NCI-H1092 (cell line): ENCODE results near the gene SMYD3.

Source experiments
- DNase-seq: peaks from one replicate; lab custom pipeline; 2025; lab: John Stamatoyannopoulos, UW

SMYD3 gene

GRCh38 chr1:245870698-245871097, 636.4 kb downstream of the SMYD3 start:
- DNase-seq, result no peak

DNA sequence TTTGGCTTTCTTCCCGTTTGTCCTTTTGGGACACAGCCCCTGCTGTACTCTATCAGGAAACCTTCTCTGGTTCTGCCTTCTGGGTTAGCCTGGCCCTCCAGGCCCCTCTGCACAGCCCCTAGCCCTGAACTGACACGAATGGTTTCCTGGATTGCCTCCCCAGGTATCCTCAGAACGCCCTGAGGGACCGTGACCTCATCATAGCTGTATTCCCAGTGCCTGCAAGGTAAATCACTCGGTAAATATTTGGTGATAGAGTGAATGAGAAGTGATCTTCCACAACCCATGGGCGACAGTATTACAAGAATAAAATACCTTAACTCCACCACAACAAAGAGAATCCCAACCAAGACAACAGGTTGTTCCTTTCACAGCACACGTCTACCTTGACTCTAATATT, 637.2 kb downstream of the SMYD3 start:
- no peak for DNase-seq

GRCh38 chr1:245867738-245868137, 639.3 kb downstream of the SMYD3 start:
- DNase-seq, result no peak

DNA sequence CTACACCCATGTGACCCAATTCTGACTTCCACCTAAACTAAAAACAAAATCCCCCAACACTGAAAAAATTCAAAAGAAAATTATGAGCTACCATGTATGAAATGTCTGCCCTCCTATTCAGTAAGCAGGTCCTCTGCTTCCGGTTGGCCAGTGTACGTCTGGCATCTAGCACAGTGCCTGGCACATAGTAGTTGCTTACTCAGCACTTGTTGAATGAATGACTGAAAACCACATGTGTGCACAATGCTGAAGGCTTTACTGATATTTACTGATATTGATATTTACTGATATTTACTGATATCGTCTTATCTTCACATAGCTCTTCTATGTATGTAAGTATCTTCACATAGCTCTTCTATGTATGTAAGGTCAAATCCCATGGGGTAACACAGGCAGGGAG, 642.2 kb downstream of the SMYD3 start:
- no peak for DNase-seq

- no peak for DNase-seq
Observed at GRCh38 chr1:245863566-245864184, 643.4 kb downstream of the SMYD3 start.

DNA sequence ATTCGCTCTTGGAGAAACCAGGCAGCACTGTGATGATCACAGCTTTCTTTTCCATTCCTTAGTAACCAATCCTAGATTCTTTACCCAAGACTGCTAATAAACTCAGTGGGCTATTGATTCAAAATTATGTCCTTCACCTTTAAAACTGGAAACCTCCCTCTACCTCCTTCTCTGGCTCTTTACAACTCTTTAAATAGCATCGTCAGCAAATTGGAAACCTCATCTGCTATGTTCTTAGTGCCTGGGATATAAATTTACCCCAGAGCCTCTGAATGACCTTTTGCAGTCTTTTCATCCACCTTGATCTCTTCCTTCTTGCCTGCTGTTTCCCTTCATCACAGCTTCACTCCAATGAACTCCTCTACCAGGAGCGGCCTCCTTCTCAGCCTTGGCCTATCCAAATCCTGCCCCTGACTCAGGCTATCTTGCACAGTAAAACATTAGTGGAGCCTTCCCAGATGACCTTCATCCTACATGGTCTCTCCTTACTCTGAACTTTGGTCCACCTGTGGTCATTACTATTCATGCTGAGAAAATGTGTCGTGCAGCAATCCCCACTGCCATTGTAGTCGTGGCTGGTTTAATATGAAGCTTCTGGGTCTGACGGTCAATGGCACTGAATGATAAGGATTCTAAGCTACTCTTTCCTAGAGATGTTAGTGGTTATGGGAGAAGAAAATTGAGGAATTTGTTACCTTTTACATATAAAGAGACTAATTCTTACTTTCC, 644.1 kb downstream of the SMYD3 start:
- DNase-seq, result no peak

DNA sequence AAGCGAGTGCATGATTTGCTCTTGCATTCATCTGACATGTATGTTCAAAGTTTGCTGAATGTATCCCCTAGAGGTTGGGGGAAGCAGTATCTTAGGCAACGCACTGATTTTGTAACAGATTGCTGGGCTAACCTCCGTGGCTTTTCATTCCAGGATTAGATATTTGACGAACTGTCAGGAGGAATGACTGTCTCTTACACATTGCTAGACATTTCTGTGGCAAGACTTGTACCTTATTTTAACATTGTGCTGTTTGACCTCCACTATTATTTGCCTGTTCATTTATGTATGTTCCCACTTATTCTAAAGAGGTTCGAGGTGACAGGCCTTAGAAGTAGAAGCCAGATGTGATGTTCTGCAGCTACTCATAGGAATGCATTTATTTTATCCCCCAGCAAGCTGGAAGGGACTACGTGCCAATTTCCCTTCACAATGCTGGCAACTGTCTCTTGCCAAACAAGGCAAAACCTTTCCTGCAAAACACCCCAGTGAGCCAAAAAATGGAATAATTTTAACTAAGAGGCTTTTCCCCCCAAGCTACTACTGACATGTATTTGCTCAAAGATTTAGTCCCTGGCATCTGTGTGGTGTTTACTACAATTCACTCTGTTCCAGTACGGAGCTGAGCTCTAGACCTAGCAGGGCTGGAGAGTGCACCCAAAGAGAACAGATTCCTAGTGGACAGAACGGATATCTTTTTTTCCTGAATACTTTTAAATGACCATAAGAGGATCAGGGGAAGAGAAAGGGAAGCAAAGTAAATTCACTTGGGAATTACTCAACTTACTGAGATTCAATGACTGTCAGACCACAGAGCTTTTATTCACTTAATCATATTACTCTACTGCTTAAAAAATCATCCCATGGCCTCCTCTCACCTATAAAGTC, 646.2 kb downstream of the SMYD3 start:
- no peak for DNase-seq

DNA sequence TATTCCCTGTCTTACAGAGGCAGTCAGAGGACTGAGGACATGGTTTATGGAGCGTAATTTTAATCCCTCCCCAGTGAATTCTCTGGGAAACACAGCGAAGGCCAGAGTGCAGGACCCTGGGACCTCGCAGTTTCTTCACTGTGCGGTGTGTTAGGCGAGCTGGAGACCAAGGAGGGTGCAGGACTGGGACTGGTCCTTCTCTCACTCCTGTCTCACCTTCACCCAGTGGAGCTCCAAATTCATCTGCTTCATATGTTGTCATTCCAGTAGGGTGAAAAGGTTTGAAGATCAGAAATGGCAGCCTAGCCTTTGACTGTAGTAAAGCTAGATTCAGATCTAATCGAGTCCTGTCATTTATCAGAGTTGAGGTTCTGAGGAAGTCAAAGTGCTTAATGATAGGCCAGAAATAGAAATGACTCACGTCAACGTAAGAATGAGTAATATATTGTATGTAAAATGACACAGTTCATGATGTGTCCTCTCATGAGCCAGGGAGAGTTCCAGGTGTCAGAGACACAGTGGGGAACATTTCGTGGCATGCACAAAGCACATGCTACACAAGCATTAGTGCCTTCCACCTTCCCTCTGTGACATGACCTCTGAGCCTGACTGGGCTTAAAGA, 647.5 kb downstream of the SMYD3 start:
- no peak for DNase-seq

- no peak for DNase-seq
Observed at GRCh38 chr1:245858722-245859492, 648.2 kb downstream of the SMYD3 start.

- no peak for DNase-seq
Observed at GRCh38 chr1:245858022-245858721, 648.9 kb downstream of the SMYD3 start.

DNA sequence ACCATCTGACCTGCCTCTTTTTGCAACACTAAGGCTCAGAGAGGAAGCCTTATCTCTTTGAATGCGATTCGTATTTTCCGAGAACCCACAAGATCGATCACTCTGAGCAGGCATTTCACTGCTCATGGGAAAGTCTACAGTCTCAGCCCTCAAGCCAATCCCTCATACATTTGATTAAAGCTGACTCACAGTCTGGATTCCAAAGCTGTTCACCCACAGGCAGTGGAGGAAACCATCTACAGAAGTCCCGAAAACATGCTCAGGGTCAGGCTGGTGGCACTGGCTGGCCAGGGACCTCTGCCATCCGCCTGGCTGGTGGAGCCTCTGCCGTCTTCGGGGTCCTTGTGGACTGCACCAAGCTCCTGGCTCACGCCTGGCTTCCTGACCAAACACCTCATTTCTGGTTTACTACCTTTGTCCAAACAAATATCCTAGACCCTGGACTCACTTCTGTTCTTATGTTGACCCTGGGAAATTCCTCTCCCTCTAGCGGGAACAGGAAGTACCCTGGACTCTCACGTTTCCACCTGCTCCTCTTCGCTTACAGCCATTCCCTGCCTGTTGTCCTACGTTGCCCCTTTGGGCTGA, 650.0 kb downstream of the SMYD3 start:
- DNase-seq, result no peak

GRCh38 chr1:245855846-245856730, 651.0 kb downstream of the SMYD3 start:
- DNase-seq, result no peak

GRCh38 chr1:245853291-245853690, 653.8 kb downstream of the SMYD3 start:
- no peak for DNase-seq

DNA sequence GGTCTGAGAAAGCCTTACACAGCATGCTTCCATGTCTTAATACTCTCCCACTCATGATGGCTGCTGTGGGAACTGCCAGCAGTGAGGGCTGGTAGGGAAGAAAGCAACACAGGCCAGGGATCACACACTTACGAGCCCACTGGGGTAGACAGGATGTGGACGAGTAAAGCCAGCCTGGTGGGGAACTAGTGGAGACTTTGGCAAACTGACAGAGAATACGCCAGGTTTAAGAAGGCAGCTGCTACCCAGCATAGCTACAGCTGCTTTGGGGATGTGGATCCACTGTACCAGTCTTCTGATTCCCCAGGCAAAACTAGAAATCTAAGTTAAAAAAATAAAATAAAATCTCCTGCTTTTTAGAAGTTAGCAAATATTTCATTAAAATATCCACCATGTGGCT, 664.0 kb downstream of the SMYD3 start:
- DNase-seq, result no peak

GRCh38 chr1:245842106-245842505, 665.0 kb downstream of the SMYD3 start:
- DNase-seq, result no peak

DNA sequence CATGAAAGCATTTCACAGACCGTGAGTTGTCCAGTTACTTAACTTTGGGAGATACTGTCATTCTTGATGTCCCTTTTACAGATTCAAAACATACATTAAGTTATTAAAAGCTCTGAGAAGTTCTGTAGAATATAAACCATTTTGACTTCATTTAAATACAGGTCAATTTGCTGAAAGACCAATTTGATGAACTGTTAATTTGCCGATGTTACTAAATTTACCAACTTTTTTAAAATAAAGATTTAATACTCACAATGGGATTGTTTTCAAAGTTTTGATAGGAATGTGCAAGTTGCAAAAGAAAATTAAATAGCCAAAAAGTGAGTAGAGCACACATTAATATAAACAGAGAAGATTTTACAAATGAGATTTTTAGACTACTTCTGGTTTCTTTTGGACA, 666.1 kb downstream of the SMYD3 start:
- no peak for DNase-seq

DNA sequence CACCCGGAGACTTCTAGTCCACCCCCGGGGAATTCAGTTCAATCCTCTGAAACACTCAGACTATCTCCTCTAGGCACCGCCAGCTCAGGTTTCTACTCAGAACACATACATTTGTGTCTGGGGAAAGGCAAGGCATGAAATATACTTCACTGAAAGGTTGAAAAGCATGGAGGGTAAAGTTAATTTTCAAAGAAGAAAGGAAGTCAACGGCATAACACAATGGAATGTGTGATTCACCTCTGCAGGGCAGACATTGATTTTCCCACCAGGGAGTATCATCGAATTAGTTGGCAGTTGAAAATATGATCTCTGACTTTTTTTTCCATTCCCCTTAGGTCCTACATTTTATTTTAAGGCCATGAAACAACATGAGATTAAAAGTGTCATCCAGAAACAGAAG, 669.4 kb downstream of the SMYD3 start:
- DNase-seq, result no peak

DNA sequence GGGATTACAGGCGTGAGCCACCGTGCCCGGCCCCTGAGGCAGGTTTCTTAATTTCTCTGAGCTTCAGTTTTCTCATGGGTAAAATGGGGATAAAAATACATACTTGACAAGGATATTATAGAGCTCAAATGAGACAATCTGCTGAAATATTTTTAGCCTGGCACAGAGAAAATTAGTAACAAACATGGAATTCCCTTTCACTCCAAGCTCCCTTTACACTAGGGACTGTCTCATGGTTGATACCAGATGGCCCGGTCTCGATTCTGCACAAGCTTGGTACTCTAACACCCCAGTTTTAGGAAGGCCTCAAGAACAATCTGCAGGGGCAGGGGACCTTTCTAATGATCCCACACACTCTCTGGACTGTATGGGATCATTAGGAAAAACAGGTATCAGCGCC, 671.7 kb downstream of the SMYD3 start:
- DNase-seq, result no peak

DNA sequence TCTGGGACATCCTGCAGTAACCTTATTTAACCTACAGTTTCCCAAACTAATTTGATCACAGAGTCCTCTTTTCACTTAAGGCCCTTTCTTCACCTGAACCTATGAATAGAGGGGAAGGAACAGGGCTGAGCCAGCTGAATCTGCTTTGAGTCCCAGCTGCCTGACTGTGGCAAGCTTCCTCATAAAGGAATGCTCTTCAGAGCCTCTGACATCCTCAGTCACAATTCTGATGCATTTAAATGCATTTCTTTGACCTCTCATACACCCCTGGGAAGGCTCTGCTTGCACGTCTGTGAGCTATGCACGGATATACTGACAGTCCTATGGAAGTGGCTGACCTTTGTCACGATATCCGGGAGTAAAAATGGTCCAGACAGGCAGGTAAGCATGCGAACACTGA, 673.1 kb downstream of the SMYD3 start:
- DNase-seq, result no peak
